ENCODE results near the gene MINDY3. TPM values are rescaled to one million over a fixed set of nuclear protein-coding genes. Genes with fewer than 3 reads are reported as not detected.
"Not testable (repeated sequence)": the region's sequence is repeated elsewhere in the genome, so short reads cannot be mapped to it uniquely, and the experiment has no call there.

MINDY3 gene
- total RNA-seq, 1 donor from 2014 or later = 23.9 TPM

DNA sequence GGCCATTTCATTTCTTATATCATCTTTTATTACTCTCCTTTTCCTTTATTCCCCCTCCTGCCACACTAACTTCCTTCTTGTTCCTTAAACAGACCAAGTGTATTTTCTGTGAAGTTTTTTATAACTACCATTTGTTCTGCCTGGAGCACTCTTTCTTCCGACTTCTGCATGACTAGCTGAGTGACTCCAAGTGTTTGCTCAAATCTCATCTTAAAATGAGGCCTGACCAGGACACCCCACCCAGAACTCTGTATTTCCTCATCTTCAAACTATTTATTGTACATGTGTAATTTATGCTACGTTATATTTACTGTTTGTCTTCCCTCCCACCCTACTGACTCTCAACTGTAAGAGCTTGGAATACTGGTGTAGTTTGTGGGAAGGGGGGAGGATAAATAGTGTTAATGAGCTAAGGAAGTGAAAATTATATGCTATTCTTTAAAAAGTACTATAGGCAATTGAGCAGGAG, 3.2 kb downstream of the MINDY3 start:
- Mint-ChIP-seq H3K4me1 (ENCODE audit: low read depth) (peaks cover 37% of the 10 kb centered on the region), H3K27me3 (ENCODE audit: low read depth) (no peaks in the 10 kb centered on the region), H3K27ac (ENCODE audit: unreplicated experiment) (no peak overlapping the region), H3K4me3 (ENCODE audit: unreplicated experiment) (no peak overlapping the region), H3K9me3 (ENCODE audit: low read depth) (no peaks in the 10 kb centered on the region), H3K36me3 (ENCODE audit: low read depth) (peaks cover 4% of the 10 kb centered on the region)
- DNase-seq (ENCODE audit: low spot score) = no peak
- TF ChIP-seq, protein P1, sequence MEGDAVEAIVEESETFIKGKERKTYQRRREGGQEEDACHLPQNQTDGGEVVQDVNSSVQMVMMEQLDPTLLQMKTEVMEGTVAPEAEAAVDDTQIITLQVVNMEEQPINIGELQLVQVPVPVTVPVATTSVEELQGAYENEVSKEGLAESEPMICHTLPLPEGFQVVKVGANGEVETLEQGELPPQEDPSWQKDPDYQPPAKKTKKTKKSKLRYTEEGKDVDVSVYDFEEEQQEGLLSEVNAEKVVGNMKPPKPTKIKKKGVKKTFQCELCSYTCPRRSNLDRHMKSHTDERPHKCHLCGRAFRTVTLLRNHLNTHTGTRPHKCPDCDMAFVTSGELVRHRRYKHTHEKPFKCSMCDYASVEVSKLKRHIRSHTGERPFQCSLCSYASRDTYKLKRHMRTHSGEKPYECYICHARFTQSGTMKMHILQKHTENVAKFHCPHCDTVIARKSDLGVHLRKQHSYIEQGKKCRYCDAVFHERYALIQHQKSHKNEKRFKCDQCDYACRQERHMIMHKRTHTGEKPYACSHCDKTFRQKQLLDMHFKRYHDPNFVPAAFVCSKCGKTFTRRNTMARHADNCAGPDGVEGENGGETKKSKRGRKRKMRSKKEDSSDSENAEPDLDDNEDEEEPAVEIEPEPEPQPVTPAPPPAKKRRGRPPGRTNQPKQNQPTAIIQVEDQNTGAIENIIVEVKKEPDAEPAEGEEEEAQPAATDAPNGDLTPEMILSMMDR (IDR thresholded peaks at IDR 0.05) = no peak

DNA sequence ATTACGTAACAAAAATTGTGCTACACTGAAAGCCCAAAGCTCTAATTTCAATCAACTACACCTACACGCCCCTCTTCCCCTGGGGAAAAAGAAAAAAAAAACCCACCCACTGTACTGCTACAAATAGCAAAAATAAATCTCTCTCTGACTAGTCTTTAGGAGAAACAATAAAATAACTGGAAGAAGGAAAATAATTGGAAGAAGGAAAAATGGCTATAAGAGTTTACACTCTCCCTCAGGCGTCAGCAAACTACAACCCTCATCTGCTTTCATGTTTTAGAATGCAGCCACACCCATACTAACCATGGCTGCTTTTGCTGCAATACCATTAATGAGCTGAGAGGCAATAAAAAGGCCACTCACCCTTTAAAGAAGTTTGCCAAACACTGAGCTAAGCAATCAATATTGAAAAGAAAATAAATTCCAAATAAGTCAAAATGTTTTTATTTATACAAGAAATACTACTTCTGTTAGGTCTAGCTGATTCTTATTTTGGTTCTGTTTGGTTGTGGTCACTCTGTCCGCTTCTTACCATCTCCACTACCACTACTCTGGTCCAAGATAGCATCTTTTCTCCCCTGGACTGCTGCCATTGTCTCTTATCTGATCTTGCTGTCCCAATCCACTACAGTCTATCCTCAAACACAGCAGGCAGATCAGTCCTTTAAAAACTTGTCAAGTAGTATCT, 3.8 kb downstream of the MINDY3 start:
- no peak for DNase-seq (ENCODE audit: low spot score)
- no peak overlapping the region for H3K27ac Mint-ChIP-seq (ENCODE audit: unreplicated experiment)
- H3K36me3 Mint-ChIP-seq (ENCODE audit: low read depth) = no peaks in the 10 kb centered on the region
- TF ChIP-seq, protein P1 (IDR thresholded peaks at IDR 0.05) = no peak
- peaks cover 2% of the 10 kb centered on the region for H3K9me3 Mint-ChIP-seq (ENCODE audit: low read depth)
- H3K4me1 Mint-ChIP-seq (ENCODE audit: low read depth) = peaks cover 37% of the 10 kb centered on the region
- no peak overlapping the region for H3K4me3 Mint-ChIP-seq (ENCODE audit: unreplicated experiment)
- no peaks in the 10 kb centered on the region for H3K27me3 Mint-ChIP-seq (ENCODE audit: low read depth)

DNA sequence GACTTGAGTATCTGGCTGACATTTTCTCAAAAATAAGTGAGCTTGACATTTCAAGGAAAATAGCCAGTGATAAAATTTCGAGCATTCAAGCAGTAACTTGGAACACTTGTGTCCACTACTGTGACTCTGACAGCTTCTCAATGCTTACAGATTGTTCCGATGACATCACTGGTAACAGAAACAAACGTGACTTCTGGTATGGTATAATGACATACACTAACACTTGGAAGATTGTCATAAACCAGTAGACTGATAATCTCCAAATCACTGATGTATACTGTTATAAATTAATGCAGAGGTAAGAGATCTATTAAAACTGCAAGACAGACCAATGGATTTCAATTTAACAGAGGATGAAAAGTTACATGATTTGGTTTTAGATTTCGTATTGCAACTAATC, 6.5 kb downstream of the MINDY3 start:
- no peak for DNase-seq (ENCODE audit: low spot score)
- peaks cover 30% of the 10 kb centered on the region for H3K4me1 Mint-ChIP-seq (ENCODE audit: low read depth)
- H3K36me3 Mint-ChIP-seq (ENCODE audit: low read depth) = peaks cover 3% of the 10 kb centered on the region
- no peak overlapping the region for H3K27ac Mint-ChIP-seq (ENCODE audit: unreplicated experiment)
- TF ChIP-seq, protein P1 (IDR thresholded peaks at IDR 0.05) = no peak
- H3K4me3 Mint-ChIP-seq (ENCODE audit: unreplicated experiment) = no peak overlapping the region
- H3K27me3 Mint-ChIP-seq (ENCODE audit: low read depth) = no peaks in the 10 kb centered on the region
- peaks cover 17% of the 10 kb centered on the region for H3K9me3 Mint-ChIP-seq (ENCODE audit: low read depth)

DNA sequence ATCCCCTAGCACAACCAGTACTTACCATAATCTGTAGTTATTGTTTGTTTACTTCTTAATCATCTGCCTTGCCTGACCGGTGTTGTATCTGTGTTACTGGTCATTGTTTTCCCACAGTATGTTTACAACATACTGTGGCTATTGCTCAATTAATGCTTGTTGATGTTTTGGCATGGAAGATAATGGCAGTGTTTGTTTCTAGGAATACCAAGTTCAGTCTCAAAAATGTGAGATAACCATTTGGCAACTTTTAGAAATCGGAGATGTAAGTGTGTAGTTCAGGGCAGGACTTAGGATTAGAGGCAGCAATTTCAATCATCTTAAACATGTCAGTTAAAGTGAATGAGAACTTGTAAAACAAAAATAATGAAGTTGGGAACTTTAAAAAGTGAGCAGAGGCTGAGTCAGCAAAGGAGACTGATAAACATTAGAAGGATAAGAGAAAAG, 8.2 kb downstream of the MINDY3 start:
- peaks cover 17% of the 10 kb centered on the region for H3K4me1 Mint-ChIP-seq (ENCODE audit: low read depth)
- H3K36me3 Mint-ChIP-seq (ENCODE audit: low read depth) = peaks cover 3% of the 10 kb centered on the region
- H3K9me3 Mint-ChIP-seq (ENCODE audit: low read depth) = peaks cover 17% of the 10 kb centered on the region
- no peaks in the 10 kb centered on the region for H3K27me3 Mint-ChIP-seq (ENCODE audit: low read depth)
- no peak overlapping the region for H3K27ac Mint-ChIP-seq (ENCODE audit: unreplicated experiment)
- no peak for DNase-seq (ENCODE audit: low spot score)
- TF ChIP-seq, protein P1 (IDR thresholded peaks at IDR 0.05) = no peak
- no peak overlapping the region for H3K4me3 Mint-ChIP-seq (ENCODE audit: unreplicated experiment)

DNA sequence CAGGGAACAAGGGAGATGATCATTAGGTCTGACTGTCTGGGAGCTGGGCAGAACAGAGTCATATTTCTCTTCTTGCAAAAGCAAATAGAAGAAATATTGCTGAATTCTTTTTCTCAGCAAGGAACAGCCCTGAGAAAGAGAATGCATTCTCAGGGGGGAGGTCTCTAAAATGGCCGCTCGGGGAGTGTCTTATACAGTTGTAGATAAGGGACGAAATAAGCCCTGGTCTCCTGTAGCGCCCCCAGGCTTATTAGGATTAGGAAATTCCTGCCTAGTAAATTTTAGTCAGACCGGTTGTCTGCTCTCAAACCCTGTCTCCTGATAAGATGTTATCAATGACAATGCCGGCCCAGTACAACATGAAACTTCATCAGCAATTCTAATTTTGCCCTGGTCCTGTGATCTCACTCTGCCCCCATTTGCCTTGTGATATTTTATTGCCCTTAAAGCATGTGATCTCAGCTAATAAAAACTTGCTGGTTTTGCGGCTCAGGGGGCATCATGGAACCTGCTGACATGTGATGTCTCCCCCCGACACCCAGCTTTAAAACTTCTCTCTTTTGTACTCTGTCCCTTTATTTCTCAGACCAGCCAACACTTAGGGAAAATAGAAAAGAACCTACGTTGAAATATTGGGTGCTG, 9.8 kb downstream of the MINDY3 start:
- peaks cover 17% of the 10 kb centered on the region for H3K9me3 Mint-ChIP-seq (ENCODE audit: low read depth)
- DNase-seq (ENCODE audit: low spot score); H3K27ac Mint-ChIP-seq (ENCODE audit: unreplicated experiment); H3K4me1 Mint-ChIP-seq (ENCODE audit: low read depth); H3K4me3 Mint-ChIP-seq (ENCODE audit: unreplicated experiment); H3K36me3 Mint-ChIP-seq (ENCODE audit: low read depth); H3K27me3 Mint-ChIP-seq (ENCODE audit: low read depth): not testable (repeated sequence)

Data from chondrocyte (in vitro differentiated cells).